HFF-Myc (cell line): Measurements from ENCODE around the gene FAM9C.

Experiments
- DNase-seq: peaks from one replicate; pipeline ENCODE4 v3.0.0-alpha.2; 2011; ENCODE audit warnings: low read depth; ENCODE audit errors: extremely low read depth
- H3K4me3 ChIP-seq: replicated peaks from 2 replicates; pipeline ENCODE4 v1.5.1; 2011; ENCODE audit warnings: low read depth, mild to moderate bottlenecking, control low read depth, low read length
- CTCF ChIP-seq: IDR thresholded peaks from 2 replicates; pipeline ENCODE4 v1.5.1; 2012; ENCODE audit warnings: mild to moderate bottlenecking, low read depth, low read length, control low read depth; ENCODE audit errors: missing control alignments

The FAM9C gene

GRCh38 chrX:13036896-13037295 is 7.5 kb downstream of the FAM9C start:
- TF ChIP-seq CTCF, result no peak
- H3K4me3 ChIP-seq, result no peak overlapping the region
- no peak for DNase-seq

- TF ChIP-seq CTCF, result no peak
- H3K4me3 ChIP-seq, result no peak overlapping the region
- DNase-seq, result no peak
Measured at GRCh38 chrX:13033193-13033592, 11.2 kb downstream of the FAM9C start.

GRCh38 chrX:13029887-13030771 is 14.3 kb downstream of the FAM9C start:
- DNase-seq, result no peak
- no peak for TF ChIP-seq CTCF
- H3K4me3 ChIP-seq, result no peak overlapping the region

- no peak overlapping the region for H3K4me3 ChIP-seq
- DNase-seq, result no peak
- TF ChIP-seq CTCF, result no peak
Measured at GRCh38 chrX:13029637-13029886, 14.9 kb downstream of the FAM9C start.

- no peak overlapping the region for H3K4me3 ChIP-seq
- no peak for TF ChIP-seq CTCF
- no peak for DNase-seq
Measured at GRCh38 chrX:13028871-13029636, 15.4 kb downstream of the FAM9C start.

- no peak for DNase-seq
- TF ChIP-seq CTCF, result no peak
- H3K4me3 ChIP-seq, result no peak overlapping the region
Measured at GRCh38 chrX:13026877-13027652, 17.4 kb downstream of the FAM9C start.
